ENCODE results near the gene TICRR. TPM values are rescaled to one million over a fixed set of nuclear protein-coding genes. Genes with fewer than 3 reads are reported as not detected.

The TICRR gene
- total and polyA plus RNA-seq, 2 of the 8 experiments (the other 6 are each of a cell fraction or from before 2014, with no cell fraction given): 13.1 to 34.8 TPM

GRCh38 chr15:89554247-89554646, 21.0 kb upstream of the TICRR start:
- Histone ChIP-seq H3K27ac (ENCODE audit: low read depth, low read length) (no peak overlapping the region), H3K4ac (replicated peaks; ENCODE audit: insufficient read length, low read depth, low read length) (no peak overlapping the region), H3K23ac (ENCODE audit: insufficient read length) (no peak overlapping the region), H4K20me1 (replicated peaks in 1 of 2; ENCODE audit: control insufficient read depth in 1 of 2, insufficient read depth in 2 of 2, low read length in 2 of 2) (no peaks in the 10 kb centered on the region), H3K23me2 (ENCODE audit: low read depth, low read length) (no peaks in the 10 kb centered on the region), H3K4me3 (ENCODE audit: extremely low read depth in 1 of 4, insufficient read depth in 2 of 4, low read depth in 3 of 4, low read length in 4 of 4) (no peak overlapping the region), H3K14ac (ENCODE audit: insufficient read length) (no peak overlapping the region), H2BK120ac (replicated peaks; ENCODE audit: low read depth, low read length) (no peak overlapping the region), H3K9ac (replicated peaks in 1 of 4; ENCODE audit: extremely low read depth in 1 of 4, low read depth in 3 of 4, low read length in 3 of 4) (no peak overlapping the region), H3K18ac (ENCODE audit: extremely low read depth, low read length) (no peak overlapping the region), H2BK20ac (ENCODE audit: low read length) (no peak overlapping the region), H3K27me3 (replicated peaks in 1 of 4; ENCODE audit: control insufficient read depth in 3 of 4, extremely low read depth in 1 of 4, insufficient read depth in 3 of 4, low read length in 3 of 4) (no peaks in the 10 kb centered on the region), H4K8ac (ENCODE audit: extremely low read depth, insufficient read depth, low read length) (no peak overlapping the region; the same call in 1 of the 2 replicates), H4K5ac (ENCODE audit: insufficient read length, low read depth, low read length) (no peak overlapping the region), H2AK5ac (ENCODE audit: low read depth, low read length) (no peak overlapping the region), H3K79me2 (ENCODE audit: control insufficient read depth in 1 of 2, insufficient read depth in 2 of 2, low read length in 2 of 2) (no peaks in the 10 kb centered on the region), H3K56ac (replicated peaks; ENCODE audit: insufficient read length, low read depth, low read length) (no peak overlapping the region), H3K79me1 (ENCODE audit: low read depth, low read length) (no peaks in the 10 kb centered on the region), H4K91ac (replicated peaks; ENCODE audit: insufficient read length, low read length) (no peak overlapping the region), H3K9me3 (ENCODE audit: insufficient read depth in 2 of 2, low read depth in 1 of 2, low read length in 1 of 2) (no peaks in the 10 kb centered on the region), H2BK12ac (ENCODE audit: low read depth, low read length) (no peak overlapping the region), H3K4me2 (ENCODE audit: insufficient read depth in 1 of 2, low read depth in 2 of 2, low read length in 2 of 2) (no peak overlapping the region), H2AFZ (ENCODE audit: low read length) (no peak overlapping the region), H3K36me3 (ENCODE audit: control insufficient read depth in 2 of 4, insufficient read depth in 4 of 4, low read length in 3 of 4) (no peaks in the 10 kb centered on the region), H3K4me1 (replicated peaks in 1 of 4; ENCODE audit: control insufficient read depth in 3 of 4, insufficient read depth in 4 of 4, low read length in 3 of 4) (no peaks in the 10 kb centered on the region), H2BK5ac (ENCODE audit: low read depth, low read length) (no peak overlapping the region), H2BK15ac (ENCODE audit: low read length) (no peak overlapping the region)
- DNase-seq (ENCODE audit: low read depth in 1 of 2, low spot score in 2 of 2) (no peak), FAIRE-seq (no peak)
- TF ChIP-seq POU5F1 (IDR thresholded peaks at IDR 0.05; ENCODE audit: low read depth, low read length) (no peak), CBX8 (IDR thresholded peaks at IDR 0.05; ENCODE audit: borderline replicate concordance, low read depth, low read length) (no peak), BRCA1 (IDR thresholded peaks at IDR 0.05; ENCODE audit: low read depth, low read length) (no peak), CTBP2 (IDR thresholded peaks at IDR 0.05; ENCODE audit: borderline replicate concordance, insufficient read depth, insufficient read length, low read length) (no peak), NRF1 (IDR thresholded peaks at IDR 0.05; ENCODE audit: low read depth, low read length) (no peak), CEBPB (IDR thresholded peaks at IDR 0.05; ENCODE audit: low read depth, low read length) (no peak), TBP (IDR thresholded peaks at IDR 0.05; ENCODE audit: low read depth, low read length) (no peak), TAF7 (optimal IDR thresholded peaks at IDR 0.05; ENCODE audit: borderline replicate concordance, low read depth, low read length) (no peak), PHF8 (conservative IDR thresholded peaks at IDR 0.05; ENCODE audit: low read depth, low read length) (no peak), EZH2 (IDR thresholded peaks at IDR 0.05; ENCODE audit: low read depth, low read length, severe bottlenecking) (no peak)
- ChIA-PET CTCF (ENCODE audit: partially characterized antibody) (interaction anchor here (0.8 to 11.9 kb wide), 19 partner anchors 10 to 197 kb away, joined by 3 to 126 read pairs (median 4); partner anchors contain the start of genes RHCG and TICRR), POLR2A (ENCODE audit: partially characterized antibody) (interaction anchor here (0.7 kb wide), 1 partner anchor 415 kb away, joined by 3 read pairs; no protein-coding TSS in a partner anchor)
- WGBS, 2 experiments (ENCODE audit: extremely low coverage in 1 of 2, insufficient coverage in 1 of 2, insufficient read length in 1 of 2, insufficient replicate concordance in 2 of 2, low coverage in 1 of 2, low lambda C conversion rate in 2 of 2, missing lambda C conversion rate in 1 of 2): 91% methylated on average over 7 of the region's 7 CpGs; no CpG with 5 or more reads in 1 of the 2 experiments
